CD4-positive, alpha-beta memory T cell (primary cell): ENCODE measurements around the gene ASTN2. TPM values are rescaled to one million over a fixed set of nuclear protein-coding genes. Genes with fewer than 3 reads are reported as not detected.

ENCODE experiments used
- CTCF ChIA-PET: fragments of 350-600 bp; sonication (Branson Sonifier 250); formaldehyde crosslinking; loops from one replicate; lab custom pipeline; 2021; ENCODE audit warnings: inconsistent platforms; ENCODE audit not compliant: partially characterized antibody; lab: Charles Lee
- POLR2A ChIA-PET: fragments of 350-600 bp; sonication (Branson Sonifier 250); formaldehyde crosslinking; loops from one replicate; lab custom pipeline; 2021; ENCODE audit not compliant: partially characterized antibody; lab: Charles Lee
- DNase-seq, 5 donors: peaks; one replicate each; pipeline versions ENCODE4 v3.0.0 to v3.0.0-alpha.2; 2020 to 2022; ENCODE audit warnings: mixed read lengths in 1 of 5
- H3K27ac ChIP-seq: one replicate; pipeline ENCODE4 v1.7.0; 2013; ENCODE audit warnings: low read depth, low read length
- H3K27me3 ChIP-seq: 2 replicates; pipeline ENCODE4 v1.7.0; 2013; ENCODE audit warnings: mild to moderate bottlenecking, low read length, moderate library complexity; ENCODE audit not compliant: insufficient read depth
- H3K36me3 ChIP-seq: 2 replicates; pipeline ENCODE4 v1.7.0; 2013; ENCODE audit warnings: mild to moderate bottlenecking, low read length, moderate library complexity; ENCODE audit not compliant: insufficient read depth
- H3K4me1 ChIP-seq: 2 replicates; pipeline ENCODE4 v1.7.0; 2013; ENCODE audit warnings: mild to moderate bottlenecking, low read length, moderate library complexity; ENCODE audit not compliant: insufficient read depth
- H3K4me3 ChIP-seq, 2 donors: one replicate each; pipeline ENCODE4 v1.7.0; 2013; ENCODE audit warnings: low read length in 2 of 2, mild to moderate bottlenecking in 1 of 2
- H3K9me3 ChIP-seq, 2 donors: one replicate each; pipeline ENCODE4 v1.7.0; 2013; ENCODE audit warnings: low read length in 2 of 2, control low read depth in 1 of 2; ENCODE audit not compliant: control insufficient read depth in 1 of 2
- H3K27ac Mint-ChIP-seq, 7 donors: one replicate each; pipeline ENCODE4 v1.8.0; 2020 to 2021; ENCODE audit warnings: mixed read lengths in 7 of 7, mild to moderate bottlenecking in 6 of 7, inconsistent platforms in 3 of 7, moderate library complexity in 3 of 7
- H3K27me3 Mint-ChIP-seq, 2 donors: one replicate each; pipeline ENCODE4 v1.8.0; 2020 to 2021; ENCODE audit warnings: mixed read lengths in 2 of 2
- H3K36me3 Mint-ChIP-seq, 2 donors: one replicate each; pipeline ENCODE4 v1.8.0; 2020 to 2021; ENCODE audit warnings: mixed read lengths in 2 of 2, inconsistent platforms in 1 of 2, mild to moderate bottlenecking in 1 of 2
- H3K4me1 Mint-ChIP-seq, 4 donors: one replicate each; pipeline ENCODE4 v1.8.0; 2020 to 2021; ENCODE audit warnings: mixed read lengths in 4 of 4, mild to moderate bottlenecking in 1 of 4
- H3K4me3 Mint-ChIP-seq, 8 donors: one replicate each; pipeline ENCODE4 v1.8.0; 2020 to 2021; ENCODE audit warnings: mixed read lengths in 8 of 8, mild to moderate bottlenecking in 7 of 8, moderate library complexity in 6 of 8, inconsistent platforms in 3 of 8
- H3K9me3 Mint-ChIP-seq, 8 donors: one replicate each; pipeline ENCODE4 v1.8.0; 2020 to 2021; ENCODE audit warnings: mixed read lengths in 8 of 8, mild to moderate bottlenecking in 5 of 8, inconsistent platforms in 3 of 8, moderate library complexity in 1 of 8
- intact Hi-C: fragments of 100-400 bp; cut with micrococcal nuclease; formaldehyde crosslinking; loops from one replicate; pipeline ENCODE4 v1.15.1; 2023
- polyA plus RNA-seq, 2 donors: library from polyadenylated mRNA; unstranded; fragments of 300-500 nt; fragmentation: Illumina TruSeq; gene quantifications; one replicate each; pipeline ENCODE4 v1.2.3, GENCODE V29; 2021
- total RNA-seq, 2 experiments: library from RNA; stranded (reverse); gene quantifications; one replicate each; pipeline ENCODE4 v1.2.3, GENCODE V29; 2021

Gene ASTN2
- total and polyA plus RNA-seq, 4 experiments from 2014 or later = 2.7 to 5.9 (median 4.8) TPM

GRCh38 chr9:117028103-117028858 lies 386.6 kb downstream of the ASTN2 start:
- Mint-ChIP-seq H3K27me3 (no peaks in the 10 kb centered on the region), H3K4me1 (no peaks in the 10 kb centered on the region), H3K9me3 (peaks cover 0 to 12% (median 3%) of the 10 kb centered on the region in 8 donors), H3K36me3 (no peaks in the 10 kb centered on the region), H3K4me3 (no peak overlapping the region), H3K27ac (no peak overlapping the region)
- ChIA-PET POLR2A (no interaction called here), CTCF (no interaction called here)
- Histone ChIP-seq H3K4me3 (no peak overlapping the region), H3K27ac (no peak overlapping the region), H3K36me3 (no peaks in the 10 kb centered on the region), H3K4me1 (no peaks in the 10 kb centered on the region), H3K27me3 (no peaks in the 10 kb centered on the region), H3K9me3 (no peaks in the 10 kb centered on the region)
- intact Hi-C loops = no loop called here
- no peak for DNase-seq

- no peak for DNase-seq
- Mint-ChIP-seq H3K36me3 (no peaks in the 10 kb centered on the region), H3K9me3 (peaks cover 0 to 20% (median 3%) of the 10 kb centered on the region in 8 donors), H3K4me1 (no peaks in the 10 kb centered on the region), H3K4me3 (no peak overlapping the region), H3K27me3 (no peaks in the 10 kb centered on the region), H3K27ac (no peak overlapping the region)
- Histone ChIP-seq H3K4me1 (no peaks in the 10 kb centered on the region), H3K4me3 (no peak overlapping the region), H3K27ac (no peak overlapping the region), H3K27me3 (no peaks in the 10 kb centered on the region), H3K36me3 (no peaks in the 10 kb centered on the region), H3K9me3 (no peaks in the 10 kb centered on the region)
- intact Hi-C loops = no loop called here
- ChIA-PET CTCF (no interaction called here), POLR2A (no interaction called here)
Observed at GRCh38 chr9:117021906-117022305, 393.0 kb downstream of the ASTN2 start.

GRCh38 chr9:117018966-117019617 lies 395.8 kb downstream of the ASTN2 start:
- Mint-ChIP-seq H3K4me3 (no peak overlapping the region), H3K36me3 (no peaks in the 10 kb centered on the region), H3K27ac (no peak overlapping the region), H3K9me3 (peaks cover 0 to 14% (median 3%) of the 10 kb centered on the region in 8 donors), H3K27me3 (no peaks in the 10 kb centered on the region), H3K4me1 (no peaks in the 10 kb centered on the region)
- no peaks in the 10 kb centered on the region for H3K27me3 ChIP-seq
- no peak for DNase-seq
- POLR2A ChIA-PET = no interaction called here
- CTCF ChIA-PET = no interaction called here
- no peaks in the 10 kb centered on the region for H3K4me1 ChIP-seq
- no peak overlapping the region for H3K27ac ChIP-seq
- H3K9me3 ChIP-seq = no peaks in the 10 kb centered on the region
- H3K4me3 ChIP-seq = no peak overlapping the region
- no peaks in the 10 kb centered on the region for H3K36me3 ChIP-seq
- intact Hi-C loops = no loop called here

- no peak for DNase-seq
- no peak overlapping the region for H3K27ac ChIP-seq
- H3K36me3 Mint-ChIP-seq = no peaks in the 10 kb centered on the region
- H3K9me3 ChIP-seq = no peaks in the 10 kb centered on the region
- no peak overlapping the region for H3K4me3 Mint-ChIP-seq
- H3K4me1 Mint-ChIP-seq = no peaks in the 10 kb centered on the region
- H3K27me3 ChIP-seq = no peaks in the 10 kb centered on the region
- ChIA-PET CTCF (no interaction called here), POLR2A (no interaction called here)
- no peaks in the 10 kb centered on the region for H3K36me3 ChIP-seq
- H3K27ac Mint-ChIP-seq = no peak overlapping the region
- no peak overlapping the region for H3K4me3 ChIP-seq
- H3K27me3 Mint-ChIP-seq = no peaks in the 10 kb centered on the region
- peaks cover 0 to 3% (median under 1%) of the 10 kb centered on the region in 8 donors for H3K9me3 Mint-ChIP-seq
- H3K4me1 ChIP-seq = no peaks in the 10 kb centered on the region
- intact Hi-C loops = no loop called here
Observed at GRCh38 chr9:117017414-117017985, 397.4 kb downstream of the ASTN2 start.

- H3K4me3 Mint-ChIP-seq = no peak overlapping the region
- intact Hi-C loops = no loop called here
- H3K36me3 ChIP-seq = no peaks in the 10 kb centered on the region
- H3K4me1 ChIP-seq = no peaks in the 10 kb centered on the region
- ChIA-PET CTCF (no interaction called here), POLR2A (no interaction called here)
- H3K4me1 Mint-ChIP-seq = no peaks in the 10 kb centered on the region
- no peak overlapping the region for H3K27ac Mint-ChIP-seq
- H3K27me3 Mint-ChIP-seq = no peaks in the 10 kb centered on the region
- no peaks in the 10 kb centered on the region for H3K9me3 ChIP-seq
- H3K36me3 Mint-ChIP-seq = no peaks in the 10 kb centered on the region
- H3K27me3 ChIP-seq = no peaks in the 10 kb centered on the region
- no peak overlapping the region for H3K4me3 ChIP-seq
- DNase-seq = no peak
- no peak overlapping the region for H3K27ac ChIP-seq
- H3K9me3 Mint-ChIP-seq = peaks cover 0 to 5% (median 0%) of the 10 kb centered on the region in 8 donors
Observed at GRCh38 chr9:117014061-117014460, 400.8 kb downstream of the ASTN2 start.

GRCh38 chr9:117013440-117013995 lies 401.3 kb downstream of the ASTN2 start:
- Mint-ChIP-seq H3K36me3 (no peaks in the 10 kb centered on the region), H3K27ac (no peak overlapping the region), H3K27me3 (no peaks in the 10 kb centered on the region), H3K4me3 (no peak overlapping the region), H3K9me3 (peaks cover 0 to 5% (median 0%) of the 10 kb centered on the region in 8 donors), H3K4me1 (no peaks in the 10 kb centered on the region)
- Histone ChIP-seq H3K36me3 (no peaks in the 10 kb centered on the region), H3K4me1 (no peaks in the 10 kb centered on the region), H3K27me3 (no peaks in the 10 kb centered on the region), H3K4me3 (no peak overlapping the region), H3K27ac (no peak overlapping the region), H3K9me3 (no peaks in the 10 kb centered on the region)
- POLR2A ChIA-PET = no interaction called here
- CTCF ChIA-PET = no interaction called here
- intact Hi-C loops = no loop called here
- no peak for DNase-seq

- no peaks in the 10 kb centered on the region for H3K36me3 Mint-ChIP-seq
- H3K9me3 ChIP-seq = no peaks in the 10 kb centered on the region
- H3K27me3 Mint-ChIP-seq = no peaks in the 10 kb centered on the region
- no peaks in the 10 kb centered on the region for H3K36me3 ChIP-seq
- ChIA-PET CTCF (no interaction called here), POLR2A (no interaction called here)
- H3K4me1 ChIP-seq = no peaks in the 10 kb centered on the region
- DNase-seq = no peak
- no peak overlapping the region for H3K27ac ChIP-seq
- H3K9me3 Mint-ChIP-seq = peaks cover 0 to 10% (median 2%) of the 10 kb centered on the region in 8 donors
- H3K4me1 Mint-ChIP-seq = no peaks in the 10 kb centered on the region
- H3K27ac Mint-ChIP-seq = no peak overlapping the region
- no peak overlapping the region for H3K4me3 Mint-ChIP-seq
- no peaks in the 10 kb centered on the region for H3K27me3 ChIP-seq
- H3K4me3 ChIP-seq = no peak overlapping the region
- intact Hi-C loops = no loop called here
Observed at GRCh38 chr9:117010061-117010460, 404.8 kb downstream of the ASTN2 start.
